ENCODE data around the gene TUBB6.

DNA sequence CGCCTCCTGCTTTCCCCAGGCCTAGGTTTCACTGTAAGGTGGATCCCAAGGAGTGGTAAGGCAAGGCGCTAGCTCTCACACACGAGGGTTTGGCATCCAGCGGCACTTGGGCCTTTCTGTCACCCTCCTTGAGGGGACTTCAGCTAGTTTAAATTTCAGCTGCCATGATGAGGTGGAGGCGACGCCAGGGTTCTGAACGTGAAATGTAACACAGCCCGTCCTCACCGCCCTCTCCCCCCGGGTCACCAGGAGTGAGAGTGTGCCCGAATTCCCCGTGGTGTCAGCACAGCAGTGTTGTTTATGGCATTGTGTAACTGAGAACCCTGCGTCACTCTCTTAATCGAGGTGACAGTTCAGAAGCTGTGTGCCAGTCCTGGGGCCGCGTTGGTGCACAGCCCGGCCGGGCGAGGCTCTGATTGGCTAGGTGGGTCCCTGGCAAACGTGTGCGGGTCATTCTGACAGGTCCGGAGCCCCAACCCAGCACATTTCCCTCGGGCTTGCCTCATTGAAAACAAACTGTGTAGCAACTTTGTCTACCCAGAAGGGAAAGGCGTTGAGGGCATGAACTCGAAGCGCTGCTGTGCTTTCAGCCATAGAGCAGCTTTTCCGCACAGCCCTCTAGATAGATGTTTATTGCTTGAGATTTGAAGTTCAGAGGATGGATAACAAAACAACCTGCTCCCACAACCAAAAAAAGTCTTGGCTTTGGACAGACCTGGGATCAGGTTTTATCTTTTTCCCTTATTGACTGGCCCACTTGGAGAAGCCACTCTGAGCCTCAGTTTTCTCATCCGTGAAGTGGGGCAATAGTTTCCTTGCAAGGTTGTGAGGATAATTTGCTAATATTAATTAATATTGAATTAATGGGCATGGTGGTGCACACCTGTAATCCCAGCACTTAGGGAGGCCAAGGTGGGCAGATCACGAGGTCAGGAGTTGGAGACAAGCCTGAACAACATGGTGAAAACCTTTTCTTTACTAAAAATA, 49.0 kb upstream of the TUBB6 start:
- TF ChIP-seq, protein P1, sequence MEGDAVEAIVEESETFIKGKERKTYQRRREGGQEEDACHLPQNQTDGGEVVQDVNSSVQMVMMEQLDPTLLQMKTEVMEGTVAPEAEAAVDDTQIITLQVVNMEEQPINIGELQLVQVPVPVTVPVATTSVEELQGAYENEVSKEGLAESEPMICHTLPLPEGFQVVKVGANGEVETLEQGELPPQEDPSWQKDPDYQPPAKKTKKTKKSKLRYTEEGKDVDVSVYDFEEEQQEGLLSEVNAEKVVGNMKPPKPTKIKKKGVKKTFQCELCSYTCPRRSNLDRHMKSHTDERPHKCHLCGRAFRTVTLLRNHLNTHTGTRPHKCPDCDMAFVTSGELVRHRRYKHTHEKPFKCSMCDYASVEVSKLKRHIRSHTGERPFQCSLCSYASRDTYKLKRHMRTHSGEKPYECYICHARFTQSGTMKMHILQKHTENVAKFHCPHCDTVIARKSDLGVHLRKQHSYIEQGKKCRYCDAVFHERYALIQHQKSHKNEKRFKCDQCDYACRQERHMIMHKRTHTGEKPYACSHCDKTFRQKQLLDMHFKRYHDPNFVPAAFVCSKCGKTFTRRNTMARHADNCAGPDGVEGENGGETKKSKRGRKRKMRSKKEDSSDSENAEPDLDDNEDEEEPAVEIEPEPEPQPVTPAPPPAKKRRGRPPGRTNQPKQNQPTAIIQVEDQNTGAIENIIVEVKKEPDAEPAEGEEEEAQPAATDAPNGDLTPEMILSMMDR (IDR thresholded peaks at IDR 0.05; ENCODE audit: low read depth, low read length): no peak
- no peak for TF ChIP-seq POLR2A (IDR thresholded peaks at IDR 0.05; ENCODE audit: extremely low read depth, insufficient read length)
